HCT116 (cell line): ENCODE data around the gene ERVW-1. TPM values are rescaled to one million over a fixed set of nuclear protein-coding genes. Genes with fewer than 3 reads are reported as not detected.

Source experiments
- ATAC-seq: fragments of 200-7000 bp; cut with Tn5 transposase; 2 replicates; pipeline ENCODE4 v1.9.1; 2020; ENCODE audit warnings: mild to moderate bottlenecking, moderate library complexity
- BruUV-seq: library from RNA; stranded (reverse); fragments of 400-500 nt; replicated peaks from 2 replicates; lab custom pipeline; 2021; lab: Mats Ljungman, UMichigan
- CTCF ChIA-PET: fragments of 300-600 bp; sonication (Branson Sonifier 250); formaldehyde crosslinking; loops from one replicate; lab custom pipeline; 2021; ENCODE audit warnings: antibody characterized with exemption; lab: Charles Lee
- POLR2A ChIA-PET: fragments of 300-600, 350-600 bp; sonication (Branson Sonifier 250); formaldehyde crosslinking; loops from one replicate; lab custom pipeline; 2021; ENCODE audit warnings: antibody characterized with exemption; lab: Charles Lee
- RAD21 ChIA-PET, 2 experiments: fragments of 300-600 bp; sonication (Branson Sonifier 250); formaldehyde crosslinking; loops; one replicate each; lab custom pipeline; 2023; ENCODE audit warnings: low total read pairs in 2 of 2; ENCODE audit not compliant: uncharacterized antibody in 2 of 2, unreplicated experiment in 2 of 2, low non-redundant PET in 1 of 2; lab: Charles Lee
- DNase-seq: peaks from one replicate; pipeline ENCODE4 v3.0.0-alpha.2; 2010; ENCODE audit warnings: low read depth, low spot score
- H2AFZ ChIP-seq: fragments of 200-600 bp; shearing (Covaris generic), sonication (generic); 2 replicates; pipeline ENCODE4 v1.6.1; 2017; ENCODE audit warnings: low read depth, mixed run types, mixed read lengths, antibody characterized with exemption, low read length; ENCODE audit not compliant: poor library complexity, severe bottlenecking
- H3K27ac ChIP-seq: 2 replicates; pipeline ENCODE4 v1.5.1; 2012; ENCODE audit warnings: low read depth, low read length
- H3K27me3 ChIP-seq: fragments of 200-600 bp; sonication (generic); 2 replicates; pipeline ENCODE4 v1.6.1; 2016; ENCODE audit warnings: mixed run types, low read length, mixed read lengths; ENCODE audit not compliant: insufficient read depth
- H3K36me3 ChIP-seq, 2 experiments: fragments of 200-500 bp in 1 of 2; fragments of 200-600 bp in 1 of 2; sonication (Bioruptor generic) in 1 of 2; sonication (generic) in 1 of 2; 2 replicates each; pipeline versions ENCODE4 v1.5.1 to v1.6.1; 2014 to 2016; ENCODE audit warnings: low read length in 2 of 2, inconsistent platforms in 1 of 2, mixed read lengths in 1 of 2, mixed run types in 1 of 2; ENCODE audit not compliant: insufficient read depth in 2 of 2, control insufficient read depth in 1 of 2
- H3K4me1 ChIP-seq, 2 experiments: fragments of 200-600 bp in 1 of 2; sonication (generic) in 1 of 2; 2 replicates each; pipeline versions ENCODE4 v1.5.1 to v1.6.1; 2012 to 2017; ENCODE audit warnings: low read length in 2 of 2, inconsistent platforms in 1 of 2, mild to moderate bottlenecking in 1 of 2, mixed read lengths in 1 of 2, mixed run types in 1 of 2, moderate library complexity in 1 of 2; ENCODE audit not compliant: insufficient read depth in 2 of 2, control insufficient read depth in 1 of 2
- H3K4me2 ChIP-seq: fragments of 200-600 bp; sonication (generic); 2 replicates; pipeline ENCODE4 v1.6.1; 2017; ENCODE audit warnings: mixed run types, low read length, mixed read lengths
- H3K4me3 ChIP-seq, 2 experiments: fragments of 200-600 bp in 1 of 2; sonication (generic) in 1 of 2; replicated peaks in 1 of 2; 2 replicates each; pipeline ENCODE4 v1.5.1; 2011 to 2016; ENCODE audit warnings: low read length in 2 of 2, control low read depth in 1 of 2, low read depth in 1 of 2, mild to moderate bottlenecking in 1 of 2, mixed read lengths in 1 of 2, mixed run types in 1 of 2
- H3K79me2 ChIP-seq: fragments of 200-600 bp; sonication (generic); 2 replicates; pipeline ENCODE4 v1.6.1; 2017; ENCODE audit warnings: mild to moderate bottlenecking, mixed run types, low read length, moderate library complexity, mixed read lengths; ENCODE audit not compliant: insufficient read depth
- H3K9ac ChIP-seq: fragments of 200-600 bp; sonication (generic); 2 replicates; pipeline ENCODE4 v1.6.1; 2016; ENCODE audit warnings: low read length, mixed read lengths
- H3K9me2 ChIP-seq: fragments of 200-600 bp; sonication (generic), shearing (Covaris generic); 2 replicates; pipeline ENCODE4 v1.6.1; 2017; ENCODE audit warnings: mixed run types, mild to moderate bottlenecking, moderate library complexity; ENCODE audit not compliant: insufficient read depth
- H3K9me3 ChIP-seq, 2 experiments: fragments of 200-500 bp in 1 of 2; fragments of 200-600 bp in 1 of 2; sonication (Bioruptor generic) in 1 of 2; sonication (generic) in 1 of 2; 2 replicates each; pipeline ENCODE4 v1.6.1; 2014 to 2017; ENCODE audit warnings: low read length in 2 of 2, mixed read lengths in 2 of 2, inconsistent platforms in 1 of 2, low read depth in 1 of 2, mild to moderate bottlenecking in 1 of 2, mixed run types in 1 of 2, moderate library complexity in 1 of 2; ENCODE audit not compliant: control insufficient read depth in 1 of 2, insufficient read depth in 1 of 2
- H4K20me1 ChIP-seq: fragments of 200-600 bp; sonication (generic), shearing (Covaris generic); 2 replicates; pipeline ENCODE4 v1.6.1; 2017; ENCODE audit warnings: mixed run types, mild to moderate bottlenecking, moderate library complexity; ENCODE audit not compliant: insufficient read depth
- CEBPB ChIP-seq: IDR thresholded peaks from 2 replicates; pipeline ENCODE4 v1.6.1; 2012; ENCODE audit warnings: low read depth
- POLR2AphosphoS5 ChIP-seq: IDR thresholded peaks from 2 replicates; pipeline ENCODE4 v1.6.1; 2011; ENCODE audit warnings: mild to moderate bottlenecking, low read depth, low read length, moderate library complexity
- SP1 ChIP-seq: IDR thresholded peaks from 2 replicates; pipeline ENCODE4 v1.6.1; 2012; ENCODE audit warnings: low read depth
- YY1 ChIP-seq: IDR thresholded peaks from 2 replicates; pipeline ENCODE4 v1.6.1; 2011; ENCODE audit warnings: low read length, low read depth, moderate library complexity, mild to moderate bottlenecking; ENCODE audit not compliant: insufficient replicate concordance; ENCODE audit errors: extremely low read depth
- ZNF274 ChIP-seq: fragments of 200-500 bp; sonication (Bioruptor generic); IDR thresholded peaks from 2 replicates; pipeline ENCODE4 v1.6.1; 2014; ENCODE audit warnings: mild to moderate bottlenecking, low read depth, low read length, inconsistent platforms
- intact Hi-C: fragments of 100-400 bp; cut with micrococcal nuclease; formaldehyde crosslinking; loops from 2 replicates; pipeline ENCODE4 v1.10.0; 2022
- total RNA-seq: library from RNA; stranded (reverse); gene quantifications from one replicate; pipeline ENCODE4 v1.2.1, GENCODE V29; 2021; ENCODE audit not compliant: unreplicated experiment
- TF ChIP-seq, protein P1 (sequence below): IDR thresholded peaks from 2 replicates; pipeline ENCODE4 v1.6.1; 2012
- TF ChIP-seq, protein P2 (sequence below): IDR thresholded peaks from 2 replicates; pipeline ENCODE4 v1.6.1; 2012
- TF ChIP-seq, protein P3 (sequence below): IDR thresholded peaks from 2 replicates; pipeline ENCODE4 v1.6.1; 2011; ENCODE audit warnings: mild to moderate bottlenecking, low read length, moderate library complexity; ENCODE audit not compliant: insufficient replicate concordance; ENCODE audit errors: extremely low read depth
- TF ChIP-seq, protein P4 (sequence below): IDR thresholded peaks from 2 replicates; pipeline ENCODE4 v1.6.1; 2012; ENCODE audit warnings: low read depth
- TF ChIP-seq, protein P5 (sequence below), 3 experiments: fragments of 200-600 bp in 1 of 3; sonication (generic) in 1 of 3; IDR thresholded peaks in 2 of 3; conservative IDR thresholded peaks in 1 of 3; 2 replicates each; pipeline ENCODE4 v1.5.1; 2012 to 2017; ENCODE audit warnings: low read depth in 2 of 3, low read length in 2 of 3, antibody characterized with exemption in 1 of 3, borderline replicate concordance in 1 of 3, control low read depth in 1 of 3, mild to moderate bottlenecking in 1 of 3, mixed read lengths in 1 of 3, mixed run types in 1 of 3, moderate library complexity in 1 of 3; ENCODE audit not compliant: insufficient read depth in 1 of 3

The ERVW-1 gene
- total RNA-seq, 1 experiment from 2014 or later = not detected

DNA sequence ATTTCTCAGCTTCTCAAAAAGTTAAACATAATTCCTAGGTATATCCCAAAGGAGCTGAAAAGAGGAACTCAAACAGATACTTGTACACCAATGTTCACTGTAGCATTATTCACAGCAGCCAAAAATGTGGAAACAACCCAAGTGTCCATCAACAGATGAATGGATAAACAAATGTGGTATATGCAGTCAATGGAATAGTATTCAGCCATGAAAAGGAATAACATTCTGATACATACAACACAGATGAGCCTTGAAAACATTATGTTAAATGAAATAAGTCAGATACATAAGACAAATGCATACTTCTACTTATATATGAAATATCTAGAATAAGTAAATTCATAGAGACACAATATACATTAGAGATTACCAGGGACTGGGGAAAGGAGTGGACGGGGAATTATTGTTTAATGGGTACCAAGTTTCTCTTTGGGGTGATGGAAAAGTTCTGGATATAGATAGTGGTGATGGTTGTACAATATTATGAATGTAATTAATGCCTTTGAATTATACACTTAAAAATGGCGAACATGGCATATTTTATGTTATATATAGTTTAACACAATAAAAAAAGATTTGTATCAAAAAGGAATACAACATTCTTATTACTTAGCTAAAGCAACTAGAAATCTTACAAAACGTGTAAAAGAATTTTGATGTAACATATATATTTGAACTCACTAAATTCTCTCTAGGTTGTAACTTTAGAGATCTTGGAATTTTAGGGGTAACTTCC, 35.6 kb upstream of the ERVW-1 start:
- no TSS peak for BruUV-seq
- H3K9ac ChIP-seq = no peak overlapping the region
- H3K4me1 ChIP-seq = peaks cover 0 to 3% of the 10 kb centered on the region in 2 experiments; a peak in 1 of 4 replicates
- no peak for TF ChIP-seq YY1
- TF ChIP-seq, protein P1, sequence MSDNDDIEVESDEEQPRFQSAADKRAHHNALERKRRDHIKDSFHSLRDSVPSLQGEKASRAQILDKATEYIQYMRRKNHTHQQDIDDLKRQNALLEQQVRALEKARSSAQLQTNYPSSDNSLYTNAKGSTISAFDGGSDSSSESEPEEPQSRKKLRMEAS = no peak
- no peak for TF ChIP-seq POLR2AphosphoS5
- TF ChIP-seq ZNF274 = no peak
- no peak for TF ChIP-seq SP1
- TF ChIP-seq, protein P2, sequence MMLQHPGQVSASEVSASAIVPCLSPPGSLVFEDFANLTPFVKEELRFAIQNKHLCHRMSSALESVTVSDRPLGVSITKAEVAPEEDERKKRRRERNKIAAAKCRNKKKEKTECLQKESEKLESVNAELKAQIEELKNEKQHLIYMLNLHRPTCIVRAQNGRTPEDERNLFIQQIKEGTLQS = no peak
- TF ChIP-seq, protein P3, sequence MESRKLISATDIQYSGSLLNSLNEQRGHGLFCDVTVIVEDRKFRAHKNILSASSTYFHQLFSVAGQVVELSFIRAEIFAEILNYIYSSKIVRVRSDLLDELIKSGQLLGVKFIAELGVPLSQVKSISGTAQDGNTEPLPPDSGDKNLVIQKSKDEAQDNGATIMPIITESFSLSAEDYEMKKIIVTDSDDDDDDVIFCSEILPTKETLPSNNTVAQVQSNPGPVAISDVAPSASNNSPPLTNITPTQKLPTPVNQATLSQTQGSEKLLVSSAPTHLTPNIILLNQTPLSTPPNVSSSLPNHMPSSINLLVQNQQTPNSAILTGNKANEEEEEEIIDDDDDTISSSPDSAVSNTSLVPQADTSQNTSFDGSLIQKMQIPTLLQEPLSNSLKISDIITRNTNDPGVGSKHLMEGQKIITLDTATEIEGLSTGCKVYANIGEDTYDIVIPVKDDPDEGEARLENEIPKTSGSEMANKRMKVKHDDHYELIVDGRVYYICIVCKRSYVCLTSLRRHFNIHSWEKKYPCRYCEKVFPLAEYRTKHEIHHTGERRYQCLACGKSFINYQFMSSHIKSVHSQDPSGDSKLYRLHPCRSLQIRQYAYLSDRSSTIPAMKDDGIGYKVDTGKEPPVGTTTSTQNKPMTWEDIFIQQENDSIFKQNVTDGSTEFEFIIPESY = no peak
- TF ChIP-seq, protein P4, sequence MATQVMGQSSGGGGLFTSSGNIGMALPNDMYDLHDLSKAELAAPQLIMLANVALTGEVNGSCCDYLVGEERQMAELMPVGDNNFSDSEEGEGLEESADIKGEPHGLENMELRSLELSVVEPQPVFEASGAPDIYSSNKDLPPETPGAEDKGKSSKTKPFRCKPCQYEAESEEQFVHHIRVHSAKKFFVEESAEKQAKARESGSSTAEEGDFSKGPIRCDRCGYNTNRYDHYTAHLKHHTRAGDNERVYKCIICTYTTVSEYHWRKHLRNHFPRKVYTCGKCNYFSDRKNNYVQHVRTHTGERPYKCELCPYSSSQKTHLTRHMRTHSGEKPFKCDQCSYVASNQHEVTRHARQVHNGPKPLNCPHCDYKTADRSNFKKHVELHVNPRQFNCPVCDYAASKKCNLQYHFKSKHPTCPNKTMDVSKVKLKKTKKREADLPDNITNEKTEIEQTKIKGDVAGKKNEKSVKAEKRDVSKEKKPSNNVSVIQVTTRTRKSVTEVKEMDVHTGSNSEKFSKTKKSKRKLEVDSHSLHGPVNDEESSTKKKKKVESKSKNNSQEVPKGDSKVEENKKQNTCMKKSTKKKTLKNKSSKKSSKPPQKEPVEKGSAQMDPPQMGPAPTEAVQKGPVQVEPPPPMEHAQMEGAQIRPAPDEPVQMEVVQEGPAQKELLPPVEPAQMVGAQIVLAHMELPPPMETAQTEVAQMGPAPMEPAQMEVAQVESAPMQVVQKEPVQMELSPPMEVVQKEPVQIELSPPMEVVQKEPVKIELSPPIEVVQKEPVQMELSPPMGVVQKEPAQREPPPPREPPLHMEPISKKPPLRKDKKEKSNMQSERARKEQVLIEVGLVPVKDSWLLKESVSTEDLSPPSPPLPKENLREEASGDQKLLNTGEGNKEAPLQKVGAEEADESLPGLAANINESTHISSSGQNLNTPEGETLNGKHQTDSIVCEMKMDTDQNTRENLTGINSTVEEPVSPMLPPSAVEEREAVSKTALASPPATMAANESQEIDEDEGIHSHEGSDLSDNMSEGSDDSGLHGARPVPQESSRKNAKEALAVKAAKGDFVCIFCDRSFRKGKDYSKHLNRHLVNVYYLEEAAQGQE = no peak
- TF ChIP-seq, protein P5, sequence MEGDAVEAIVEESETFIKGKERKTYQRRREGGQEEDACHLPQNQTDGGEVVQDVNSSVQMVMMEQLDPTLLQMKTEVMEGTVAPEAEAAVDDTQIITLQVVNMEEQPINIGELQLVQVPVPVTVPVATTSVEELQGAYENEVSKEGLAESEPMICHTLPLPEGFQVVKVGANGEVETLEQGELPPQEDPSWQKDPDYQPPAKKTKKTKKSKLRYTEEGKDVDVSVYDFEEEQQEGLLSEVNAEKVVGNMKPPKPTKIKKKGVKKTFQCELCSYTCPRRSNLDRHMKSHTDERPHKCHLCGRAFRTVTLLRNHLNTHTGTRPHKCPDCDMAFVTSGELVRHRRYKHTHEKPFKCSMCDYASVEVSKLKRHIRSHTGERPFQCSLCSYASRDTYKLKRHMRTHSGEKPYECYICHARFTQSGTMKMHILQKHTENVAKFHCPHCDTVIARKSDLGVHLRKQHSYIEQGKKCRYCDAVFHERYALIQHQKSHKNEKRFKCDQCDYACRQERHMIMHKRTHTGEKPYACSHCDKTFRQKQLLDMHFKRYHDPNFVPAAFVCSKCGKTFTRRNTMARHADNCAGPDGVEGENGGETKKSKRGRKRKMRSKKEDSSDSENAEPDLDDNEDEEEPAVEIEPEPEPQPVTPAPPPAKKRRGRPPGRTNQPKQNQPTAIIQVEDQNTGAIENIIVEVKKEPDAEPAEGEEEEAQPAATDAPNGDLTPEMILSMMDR (IDR thresholded peaks at IDR 0.05 in 2 of 3, conservative IDR thresholded peaks at IDR 0.05 in 1 of 3; ENCODE audit: borderline replicate concordance in 1 of 3, insufficient read depth in 1 of 3, low read depth in 2 of 3, low read length in 2 of 3) = no peak
- TF ChIP-seq CEBPB = no peak
- H3K79me2 ChIP-seq = no peaks in the 10 kb centered on the region
- H3K9me2 ChIP-seq = no peaks in the 10 kb centered on the region
- ChIA-PET CTCF (no interaction called here), POLR2A (no interaction called here), RAD21 (no interaction called here)
- ATAC-seq (no peak), DNase-seq (no peak)
- no peak overlapping the region for H3K4me3 ChIP-seq
- H2AFZ ChIP-seq = no peak overlapping the region
- no peaks in the 10 kb centered on the region for H3K27me3 ChIP-seq
- no peak overlapping the region for H3K4me2 ChIP-seq
- intact Hi-C loops = no loop called here
- H4K20me1 ChIP-seq = no peaks in the 10 kb centered on the region
- H3K27ac ChIP-seq = no peak overlapping the region
- peaks cover 0 to 6% of the 10 kb centered on the region in 2 experiments; a peak in 1 of 4 replicates for H3K36me3 ChIP-seq
- H3K9me3 ChIP-seq = no peaks in the 10 kb centered on the region
